ENCODE data around the gene CSMD2. TPM values are rescaled to one million over a fixed set of nuclear protein-coding genes. Genes with fewer than 3 reads are reported as not detected.

CSMD2 gene
- total RNA-seq, 1 experiment from 2014 or later = not detected

DNA sequence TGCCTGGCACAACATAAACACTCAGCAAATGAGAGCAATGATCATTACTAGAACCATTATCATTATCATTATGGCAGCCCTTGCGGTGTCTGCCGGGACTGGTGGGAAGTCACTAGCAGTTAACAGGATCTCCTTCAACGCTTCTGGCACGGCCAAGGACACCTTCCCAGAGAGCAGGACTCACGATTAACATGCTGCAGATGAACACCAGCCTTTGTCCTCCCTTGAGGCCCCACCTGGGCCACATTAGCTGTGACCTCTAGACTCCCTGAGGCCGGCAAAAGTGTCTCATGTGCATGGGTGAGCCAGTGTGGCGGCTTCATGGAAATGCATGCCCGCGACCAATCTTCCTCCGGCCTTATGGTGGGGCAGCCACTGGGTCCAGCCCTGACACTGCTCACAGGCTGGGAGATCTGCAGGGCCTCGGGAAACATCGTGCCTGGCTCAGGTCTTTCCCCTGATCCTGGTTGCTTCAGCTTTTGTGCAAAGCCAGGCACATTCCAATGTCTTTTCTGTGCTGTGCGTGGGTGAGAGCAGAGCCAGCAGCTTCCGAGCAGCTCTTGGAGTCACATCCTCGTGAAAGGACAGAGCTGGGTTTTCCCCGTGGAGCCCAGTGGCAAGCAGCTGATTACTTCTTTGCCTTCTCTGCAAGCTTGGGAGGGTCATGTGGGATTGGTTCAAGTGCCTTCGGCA, 193.9 kb downstream of the CSMD2 start:
- intact Hi-C loops (cut with micrococcal nuclease; ENCODE audit: unreplicated experiment) = no loop called here
- no TSS peak for BruUV-seq (replicated peaks)
- no peaks in the 10 kb centered on the region for H3K9me3 ChIP-seq (ENCODE audit: insufficient read depth, low read depth)
- DNase-seq = no peak
- no peak overlapping the region for H3K4me3 ChIP-seq
- no peak for TF ChIP-seq EZH2 (IDR thresholded peaks at IDR 0.05; ENCODE audit: low read depth)
- TF ChIP-seq, protein P1, sequence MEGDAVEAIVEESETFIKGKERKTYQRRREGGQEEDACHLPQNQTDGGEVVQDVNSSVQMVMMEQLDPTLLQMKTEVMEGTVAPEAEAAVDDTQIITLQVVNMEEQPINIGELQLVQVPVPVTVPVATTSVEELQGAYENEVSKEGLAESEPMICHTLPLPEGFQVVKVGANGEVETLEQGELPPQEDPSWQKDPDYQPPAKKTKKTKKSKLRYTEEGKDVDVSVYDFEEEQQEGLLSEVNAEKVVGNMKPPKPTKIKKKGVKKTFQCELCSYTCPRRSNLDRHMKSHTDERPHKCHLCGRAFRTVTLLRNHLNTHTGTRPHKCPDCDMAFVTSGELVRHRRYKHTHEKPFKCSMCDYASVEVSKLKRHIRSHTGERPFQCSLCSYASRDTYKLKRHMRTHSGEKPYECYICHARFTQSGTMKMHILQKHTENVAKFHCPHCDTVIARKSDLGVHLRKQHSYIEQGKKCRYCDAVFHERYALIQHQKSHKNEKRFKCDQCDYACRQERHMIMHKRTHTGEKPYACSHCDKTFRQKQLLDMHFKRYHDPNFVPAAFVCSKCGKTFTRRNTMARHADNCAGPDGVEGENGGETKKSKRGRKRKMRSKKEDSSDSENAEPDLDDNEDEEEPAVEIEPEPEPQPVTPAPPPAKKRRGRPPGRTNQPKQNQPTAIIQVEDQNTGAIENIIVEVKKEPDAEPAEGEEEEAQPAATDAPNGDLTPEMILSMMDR (conservative IDR thresholded peaks at IDR 0.05) = no peak
- CTCF ChIA-PET = no interaction called here
- H3F3A ChIP-seq (ENCODE audit: insufficient read depth, low read depth) = no peaks in the 10 kb centered on the region
- H4K20me1 ChIP-seq (ENCODE audit: insufficient read depth) = no peaks in the 10 kb centered on the region
- H3K27me3 ChIP-seq (ENCODE audit: insufficient read depth, low read depth) = peaks cover 39% of the 10 kb centered on the region
- no peaks in the 10 kb centered on the region for H3K79me2 ChIP-seq (ENCODE audit: low read depth)
- H3K4me2 ChIP-seq = no peak overlapping the region
- H3K27ac ChIP-seq = no peak overlapping the region
- no peaks in the 10 kb centered on the region for H3K36me3 ChIP-seq (ENCODE audit: low read depth)
- POLR2A ChIA-PET (ENCODE audit: unreplicated experiment) = no interaction called here
- H2AFZ ChIP-seq = no peak overlapping the region
- H3K9me2 ChIP-seq (ENCODE audit: insufficient read depth) = no peaks in the 10 kb centered on the region
- no peaks in the 10 kb centered on the region for H3K4me1 ChIP-seq (replicated peaks; ENCODE audit: insufficient read depth)

DNA sequence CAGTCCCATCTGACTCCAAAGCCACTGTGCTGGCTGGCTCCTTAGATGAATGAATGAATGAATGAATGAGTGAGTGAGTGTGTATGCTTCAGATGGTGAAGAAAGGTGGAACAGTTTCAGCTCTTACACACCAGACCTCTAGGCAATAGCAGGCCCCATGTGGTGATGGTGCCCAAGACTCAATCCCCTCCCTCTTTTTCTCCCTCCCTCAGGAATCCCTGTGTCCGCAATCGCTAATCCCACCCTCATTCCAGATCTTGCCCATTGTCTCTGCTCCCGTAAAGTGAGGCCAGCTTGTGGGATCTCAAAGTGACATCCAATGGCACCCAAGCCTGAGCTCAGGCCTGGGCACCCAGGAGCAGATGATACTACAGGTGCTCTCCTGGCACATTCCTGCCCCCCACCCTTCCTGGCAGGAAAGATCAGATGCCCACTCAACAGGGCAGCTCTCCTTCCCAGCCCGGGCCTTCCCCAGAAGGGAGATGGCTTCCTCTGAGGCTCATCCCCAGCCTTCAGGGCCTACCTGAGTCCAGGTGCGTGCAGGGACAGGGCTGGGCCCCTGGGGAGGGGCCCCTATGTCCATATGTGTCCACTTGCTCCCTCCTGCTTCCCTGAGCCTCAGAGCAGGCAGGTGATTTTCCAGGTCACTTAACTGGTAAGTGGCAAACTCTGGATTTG, 194.7 kb downstream of the CSMD2 start:
- Histone ChIP-seq H3K4me2 (no peak overlapping the region), H3F3A (ENCODE audit: insufficient read depth, low read depth) (no peaks in the 10 kb centered on the region), H3K4me3 (no peak overlapping the region), H3K79me2 (ENCODE audit: low read depth) (no peaks in the 10 kb centered on the region), H3K36me3 (ENCODE audit: low read depth) (no peaks in the 10 kb centered on the region), H3K9me3 (ENCODE audit: insufficient read depth, low read depth) (no peaks in the 10 kb centered on the region), H3K9me2 (ENCODE audit: insufficient read depth) (no peaks in the 10 kb centered on the region), H2AFZ (no peak overlapping the region), H3K27me3 (ENCODE audit: insufficient read depth, low read depth) (peaks cover 39% of the 10 kb centered on the region), H3K4me1 (replicated peaks; ENCODE audit: insufficient read depth) (no peaks in the 10 kb centered on the region), H3K27ac (no peak overlapping the region), H4K20me1 (ENCODE audit: insufficient read depth) (no peaks in the 10 kb centered on the region)
- POLR2A ChIA-PET (ENCODE audit: unreplicated experiment) = no interaction called here
- BruUV-seq (replicated peaks) = no TSS peak
- no peak for TF ChIP-seq EZH2 (IDR thresholded peaks at IDR 0.05; ENCODE audit: low read depth)
- TF ChIP-seq, protein P1 (conservative IDR thresholded peaks at IDR 0.05) = no peak
- DNase-seq = no peak
- intact Hi-C loops (cut with micrococcal nuclease; ENCODE audit: unreplicated experiment) = no loop called here
- CTCF ChIA-PET = no interaction called here

DNA sequence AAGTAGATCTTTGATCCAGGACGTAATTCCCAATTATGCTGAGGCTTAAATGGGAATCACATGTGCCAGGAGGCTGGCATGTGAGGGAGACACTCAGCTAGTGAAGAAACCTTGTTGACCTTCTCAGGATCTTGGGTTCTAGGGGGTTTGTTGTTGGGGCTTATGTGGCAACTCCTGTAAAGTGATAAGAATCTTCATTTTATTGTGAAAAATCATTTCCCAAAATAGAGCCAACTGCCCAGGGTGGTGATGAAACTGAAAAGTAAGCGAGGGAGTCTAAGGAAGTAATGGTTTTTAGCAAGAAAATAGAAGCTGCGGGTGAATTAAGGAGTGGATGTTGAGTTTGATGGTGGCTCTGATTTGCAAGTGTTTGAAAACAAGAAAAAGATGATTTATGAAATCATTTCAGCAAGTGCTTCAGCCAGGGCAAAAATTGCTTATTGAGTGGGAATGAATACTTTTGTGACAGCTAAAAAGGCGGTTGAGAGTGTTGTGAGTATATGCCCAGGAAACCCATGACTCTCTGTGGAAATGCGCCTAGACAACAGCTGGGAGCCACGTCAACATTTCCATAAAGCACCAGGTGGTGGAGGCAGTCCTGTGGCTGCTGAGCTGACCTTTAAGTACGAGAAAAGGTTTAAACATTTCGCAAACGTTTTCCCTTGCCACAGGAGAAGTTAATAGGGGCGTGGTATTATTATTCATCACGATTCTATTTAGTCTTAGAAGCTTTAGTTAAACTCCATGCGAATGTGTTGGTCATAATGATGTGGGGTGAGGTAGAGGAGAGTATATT, 198.5 kb downstream of the CSMD2 start:
- no TSS peak for BruUV-seq (replicated peaks)
- no peak overlapping the region for H2AFZ ChIP-seq
- no peak overlapping the region for H3K4me3 ChIP-seq
- no peak for DNase-seq
- no peaks in the 10 kb centered on the region for H4K20me1 ChIP-seq (ENCODE audit: insufficient read depth)
- intact Hi-C loops (cut with micrococcal nuclease; ENCODE audit: unreplicated experiment) = no loop called here
- POLR2A ChIA-PET (ENCODE audit: unreplicated experiment) = no interaction called here
- H3F3A ChIP-seq (ENCODE audit: insufficient read depth, low read depth) = no peaks in the 10 kb centered on the region
- peaks cover 24% of the 10 kb centered on the region for H3K27me3 ChIP-seq (ENCODE audit: insufficient read depth, low read depth)
- no peaks in the 10 kb centered on the region for H3K4me1 ChIP-seq (replicated peaks; ENCODE audit: insufficient read depth)
- H3K36me3 ChIP-seq (ENCODE audit: low read depth) = no peaks in the 10 kb centered on the region
- H3K9me2 ChIP-seq (ENCODE audit: insufficient read depth) = no peaks in the 10 kb centered on the region
- no peaks in the 10 kb centered on the region for H3K79me2 ChIP-seq (ENCODE audit: low read depth)
- H3K4me2 ChIP-seq = no peak overlapping the region
- no peak for TF ChIP-seq EZH2 (IDR thresholded peaks at IDR 0.05; ENCODE audit: low read depth)
- TF ChIP-seq, protein P1 (conservative IDR thresholded peaks at IDR 0.05) = no peak
- no peak overlapping the region for H3K27ac ChIP-seq
- H3K9me3 ChIP-seq (ENCODE audit: insufficient read depth, low read depth) = no peaks in the 10 kb centered on the region
- CTCF ChIA-PET = no interaction called here

Data from PC-9 (cell line).